Occipital lobe (tissue), 2 donors: ENCODE data around the gene TNP2. TPM values are rescaled to one million over a fixed set of nuclear protein-coding genes. Genes with fewer than 3 reads are reported as not detected.

Source experiments
- DNase-seq: peaks from one replicate; lab custom pipeline; 2025; lab: John Stamatoyannopoulos, UW
- total RNA-seq: library from RNA; depleted of rRNA; stranded (reverse); fragments of >200 nt; gene quantifications from one replicate; pipeline ENCODE4 v1.2.3, GENCODE V29; 2014

Gene TNP2
- total RNA-seq, 1 donor from 2014 or later: not detected

DNA sequence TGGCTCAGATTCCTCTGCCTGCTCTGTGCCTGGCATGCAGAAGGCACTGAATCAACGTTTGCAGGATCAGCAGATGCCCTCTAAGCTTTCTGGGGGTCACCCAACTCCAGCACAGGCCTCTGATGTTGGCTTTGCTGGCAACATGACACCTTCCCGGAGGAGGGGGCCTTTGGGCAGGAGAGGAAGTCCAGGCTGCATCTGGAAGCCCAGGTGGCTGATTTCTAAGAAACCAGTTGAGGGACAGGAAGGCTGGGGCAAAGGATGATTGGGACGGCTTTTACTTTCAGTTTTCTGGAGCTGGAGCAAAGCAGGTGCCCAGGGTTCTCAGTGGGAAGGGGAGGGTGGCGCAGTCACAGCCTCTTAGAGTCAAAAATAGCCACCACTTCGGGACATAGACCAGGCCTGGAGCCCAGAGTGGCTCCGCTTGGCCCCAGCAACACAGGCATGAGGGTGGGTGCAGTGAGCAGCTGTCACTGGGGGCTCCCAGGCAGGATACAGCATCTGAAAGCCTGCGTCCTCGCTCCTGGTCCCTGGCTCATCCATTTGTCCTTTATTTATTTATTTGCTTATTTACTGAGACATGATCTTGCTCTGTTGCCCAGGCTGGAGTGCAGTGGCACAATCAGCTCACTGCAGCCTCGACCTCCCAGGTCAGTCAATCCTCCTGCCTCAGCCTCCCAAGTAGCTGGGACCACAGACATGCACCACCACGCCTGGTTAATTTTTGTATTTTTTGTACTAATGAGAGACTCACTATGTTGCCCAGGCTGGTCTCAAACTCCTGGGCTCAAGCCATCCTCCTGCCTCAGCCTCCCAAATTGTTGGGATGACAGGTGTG, 28.3 kb downstream of the TNP2 start:
- DNase-seq: no peak

DNA sequence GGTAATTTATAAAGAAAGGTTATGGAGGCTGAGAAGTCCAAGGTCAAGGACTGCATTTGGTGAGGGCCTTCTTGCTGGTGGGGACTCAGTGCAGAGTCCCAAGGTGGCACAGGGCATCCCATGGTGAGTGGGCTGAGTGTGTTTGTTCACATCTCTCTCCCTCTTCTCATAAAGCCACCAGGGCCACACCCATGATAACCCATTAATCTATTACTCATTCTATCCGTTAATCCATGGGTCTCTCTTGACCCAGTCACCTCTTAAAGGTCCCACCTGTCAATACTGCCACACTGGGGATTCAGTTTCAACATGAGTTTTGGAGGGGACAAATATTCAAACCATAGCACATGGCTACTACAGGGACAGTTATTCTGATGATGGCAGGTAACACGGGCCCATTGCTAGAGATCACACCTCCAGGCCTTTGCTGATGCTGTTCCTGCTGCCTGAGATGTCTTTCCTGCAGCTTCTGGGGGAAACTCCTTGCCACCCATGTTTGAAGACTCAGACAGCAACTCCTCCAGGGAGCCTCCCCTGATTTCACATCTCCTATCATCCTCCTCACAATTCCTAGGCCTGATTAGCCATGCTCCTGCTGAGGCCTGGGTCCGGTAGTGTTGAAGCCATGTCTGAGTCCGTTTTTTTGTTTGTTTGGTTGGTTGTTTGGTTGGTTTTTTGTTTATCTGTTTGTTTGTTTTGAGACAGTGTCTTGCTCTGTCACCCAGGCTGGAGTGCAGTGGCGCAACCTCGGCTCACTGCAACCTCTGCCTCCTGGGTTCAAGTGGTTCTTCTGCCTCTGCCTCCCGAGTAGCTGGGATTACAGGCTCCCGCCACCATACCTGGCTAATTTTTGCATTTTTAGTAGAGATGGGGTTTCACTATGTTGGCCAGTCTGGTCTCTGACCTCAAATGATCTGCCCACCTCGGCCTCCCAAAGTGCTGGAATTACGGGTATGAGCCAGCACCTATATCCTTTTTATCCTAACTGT, 29.2 kb downstream of the TNP2 start:
- DNase-seq: no peak

DNA sequence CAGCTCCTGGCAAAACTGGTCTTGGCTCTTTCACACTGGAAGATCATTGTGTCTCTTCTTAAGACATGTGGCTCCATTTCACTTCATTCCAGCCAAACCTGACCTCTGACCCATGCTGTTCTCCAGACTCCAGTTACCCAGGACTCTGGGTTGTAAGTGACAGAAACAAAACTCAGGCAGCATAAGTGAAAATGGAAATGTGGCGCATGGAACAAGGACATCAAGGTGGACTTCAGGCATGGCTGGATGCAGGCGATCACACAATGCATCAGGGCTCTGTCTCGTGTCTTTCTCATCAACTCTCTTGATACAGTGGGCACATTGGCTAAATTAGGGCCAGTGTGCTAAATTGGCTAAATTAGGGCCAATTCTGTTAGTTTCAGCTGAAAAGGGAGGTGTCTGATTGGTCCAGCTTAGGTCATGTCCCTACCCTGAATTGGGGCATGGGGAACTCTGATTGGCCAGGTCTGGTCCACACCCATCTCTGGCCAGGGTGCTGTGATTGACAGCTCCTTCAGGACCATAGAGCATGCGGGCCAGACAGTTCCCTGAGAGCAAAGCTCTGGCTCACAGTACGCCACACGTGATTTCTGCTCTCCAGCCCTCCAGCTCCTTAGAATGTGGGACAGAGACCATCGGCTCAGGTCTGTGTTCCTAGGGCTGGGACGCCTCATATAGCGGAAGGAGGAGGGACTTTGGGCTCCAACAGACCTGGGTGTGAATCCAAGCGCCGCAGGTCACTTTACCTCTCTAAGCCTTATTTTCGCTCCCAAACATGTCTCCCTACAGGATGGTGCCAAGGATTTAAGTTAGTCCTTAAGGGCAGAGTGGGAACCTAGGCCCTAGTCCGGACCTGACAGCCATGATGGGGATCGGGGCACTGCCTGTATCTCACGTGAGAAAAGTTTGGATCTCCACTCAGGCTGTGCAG, 30.6 kb downstream of the TNP2 start:
- DNase-seq: no peak

DNA sequence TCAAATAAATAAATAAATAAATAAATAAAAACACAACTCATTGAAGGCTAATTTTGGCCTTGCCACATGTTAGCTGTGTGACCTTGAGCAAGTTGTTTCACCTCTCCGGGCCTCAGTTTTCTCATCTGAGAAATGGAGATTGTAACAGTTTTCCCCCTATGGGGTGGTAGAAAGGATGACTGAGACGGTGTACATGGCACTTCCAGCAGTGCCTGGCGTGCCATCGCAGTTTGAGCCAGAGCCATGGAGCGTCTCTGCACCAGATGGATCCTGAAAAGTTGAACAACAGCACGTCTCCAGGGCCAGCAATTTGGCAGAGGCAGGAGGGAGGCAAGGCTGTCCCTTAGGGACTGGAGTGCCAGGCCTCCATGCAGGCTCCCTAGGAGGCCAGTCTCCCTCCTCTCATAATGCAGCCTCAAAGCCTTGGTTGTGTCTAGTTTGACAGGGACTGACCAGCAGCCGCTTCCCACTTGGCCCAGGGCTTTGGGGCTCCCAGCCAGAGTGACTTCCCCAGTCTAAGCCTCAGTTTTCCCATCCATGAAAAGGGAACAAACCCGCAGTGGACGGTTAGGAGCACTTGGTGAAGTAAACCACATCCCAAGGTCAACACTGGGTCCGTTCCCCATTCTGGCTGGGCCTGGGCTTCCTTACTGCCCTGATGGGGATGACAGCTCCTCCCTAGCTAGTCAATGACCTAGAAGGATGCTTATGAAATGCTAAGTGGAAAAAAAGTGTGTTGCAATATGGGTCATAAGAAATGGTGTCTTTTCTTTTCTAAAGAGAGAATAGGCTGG, 32.5 kb downstream of the TNP2 start:
- no peak for DNase-seq

DNA sequence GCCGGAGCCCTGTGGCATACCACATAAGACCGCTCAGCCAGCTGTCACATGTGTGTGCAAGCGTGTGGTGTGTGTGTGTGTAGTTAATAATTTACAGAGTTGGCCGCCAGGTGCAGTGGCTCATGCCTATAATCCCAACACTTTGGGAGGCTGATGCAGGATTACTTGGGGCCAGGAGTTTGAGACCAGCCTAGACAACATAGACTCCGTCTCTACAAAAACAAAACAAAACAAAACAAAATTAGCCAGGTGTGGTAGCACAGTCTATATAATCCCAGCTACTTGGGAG, 33.5 kb downstream of the TNP2 start:
- no peak for DNase-seq

DNA sequence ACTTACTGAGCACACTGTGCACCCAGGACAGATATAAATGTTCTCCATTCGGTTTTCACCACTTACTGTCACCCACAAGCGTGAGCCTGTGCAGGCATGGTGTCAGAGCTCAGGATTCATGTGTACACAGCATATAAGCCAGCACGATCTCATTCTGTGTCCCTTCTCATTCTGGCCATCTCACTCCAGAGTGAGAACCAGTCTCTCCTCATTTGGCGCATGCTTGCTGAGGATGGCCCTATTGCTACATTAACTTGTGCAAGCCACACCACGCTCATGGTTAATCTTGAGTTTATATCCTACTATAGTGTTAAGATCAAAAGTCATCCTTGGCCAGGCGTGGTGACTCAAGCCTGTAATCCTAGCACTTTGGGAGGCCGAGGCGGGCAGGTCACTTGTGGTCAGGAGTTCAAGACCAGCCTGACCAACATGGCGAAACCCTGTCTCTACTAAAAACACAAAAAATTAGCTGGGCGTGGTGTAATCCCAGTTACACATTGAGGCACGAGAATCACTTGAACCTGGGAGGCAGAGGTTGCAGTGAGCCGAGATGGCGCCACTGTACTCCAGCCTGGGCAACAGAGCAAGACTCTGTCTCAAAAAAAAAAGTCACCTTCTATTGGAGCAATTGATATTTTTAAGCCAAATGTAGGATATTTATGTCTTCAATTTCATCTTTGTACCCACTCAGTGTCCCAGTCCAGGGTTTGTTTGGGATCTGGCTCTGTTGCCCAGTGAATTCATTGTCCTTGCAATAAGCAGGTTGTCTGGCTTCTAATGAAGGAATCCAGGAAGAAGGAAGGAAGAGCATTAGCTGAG, 34.0 kb downstream of the TNP2 start:
- no peak for DNase-seq

DNA sequence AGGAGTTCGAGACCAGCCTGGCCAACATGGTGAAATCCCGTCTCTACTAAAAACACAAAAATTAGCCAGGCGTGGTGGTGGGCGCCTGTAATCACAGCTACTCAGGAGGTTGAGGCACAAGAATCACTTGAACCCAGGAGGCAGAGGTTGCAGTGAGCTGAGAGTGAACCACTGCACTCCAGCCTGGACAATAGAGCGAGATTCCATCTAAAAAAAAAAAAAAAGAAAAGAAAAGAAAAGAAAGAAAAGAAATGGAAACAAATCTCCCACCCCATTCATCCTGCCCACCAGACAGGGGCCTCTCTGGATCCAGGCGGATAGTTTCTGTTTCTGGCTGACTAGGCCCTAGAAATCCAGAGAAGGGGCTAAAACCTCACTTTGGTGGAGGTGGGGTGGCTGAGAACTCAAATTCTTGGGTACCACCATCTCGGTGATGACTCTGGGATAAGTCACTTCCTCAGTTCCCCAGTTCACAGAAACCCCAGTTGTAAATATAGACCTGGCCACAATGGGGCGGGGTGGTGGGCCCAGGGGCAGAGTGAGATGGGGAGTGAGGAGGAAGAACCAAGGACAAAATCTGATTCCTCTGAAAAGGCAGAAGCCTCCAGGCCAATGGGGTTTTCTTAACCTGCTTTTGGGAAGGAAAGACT, 35.3 kb downstream of the TNP2 start:
- no peak for DNase-seq

DNA sequence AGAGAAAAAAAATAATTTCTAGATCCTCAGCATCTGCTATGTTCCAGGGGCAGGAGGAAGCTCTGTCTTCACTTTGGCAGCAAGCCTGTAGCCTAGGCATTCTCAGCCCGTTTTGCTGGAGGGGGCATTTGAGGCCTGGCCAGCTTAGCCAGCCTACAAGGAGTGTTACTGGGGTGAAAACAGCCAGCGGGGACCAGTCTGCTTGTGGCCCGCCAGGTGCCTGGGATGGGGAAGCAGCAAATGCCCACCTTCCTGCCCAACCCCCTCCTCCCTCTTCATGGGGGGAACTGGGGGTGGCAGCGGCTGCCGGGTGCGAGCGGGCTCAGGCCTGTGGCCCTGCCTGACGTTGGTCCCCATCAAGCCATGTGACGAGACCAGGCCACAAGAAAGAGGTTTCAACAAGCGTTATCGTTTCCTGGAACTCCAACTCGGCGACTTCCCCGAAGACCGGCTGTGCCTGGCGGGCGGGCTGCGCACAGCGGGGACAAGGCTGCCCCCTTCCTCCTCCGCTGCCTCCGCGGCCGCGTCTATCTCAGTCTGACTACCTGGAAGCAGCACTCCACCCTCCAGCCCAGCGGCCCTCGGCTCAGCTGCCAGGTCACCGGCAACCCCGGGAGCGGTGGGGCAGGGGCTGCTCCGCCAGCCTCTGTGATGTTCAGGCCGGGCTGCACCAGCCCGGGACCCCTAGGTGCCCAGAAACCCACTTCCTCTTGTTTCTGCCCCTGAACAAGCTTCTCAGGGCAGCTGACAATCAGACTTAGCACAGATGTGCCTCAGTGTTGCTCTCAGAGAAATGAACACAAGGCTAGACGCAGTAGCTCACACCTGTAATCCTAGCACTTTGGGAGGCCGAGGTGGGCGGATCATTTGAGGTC, 36.0 kb downstream of the TNP2 start:
- no peak for DNase-seq

DNA sequence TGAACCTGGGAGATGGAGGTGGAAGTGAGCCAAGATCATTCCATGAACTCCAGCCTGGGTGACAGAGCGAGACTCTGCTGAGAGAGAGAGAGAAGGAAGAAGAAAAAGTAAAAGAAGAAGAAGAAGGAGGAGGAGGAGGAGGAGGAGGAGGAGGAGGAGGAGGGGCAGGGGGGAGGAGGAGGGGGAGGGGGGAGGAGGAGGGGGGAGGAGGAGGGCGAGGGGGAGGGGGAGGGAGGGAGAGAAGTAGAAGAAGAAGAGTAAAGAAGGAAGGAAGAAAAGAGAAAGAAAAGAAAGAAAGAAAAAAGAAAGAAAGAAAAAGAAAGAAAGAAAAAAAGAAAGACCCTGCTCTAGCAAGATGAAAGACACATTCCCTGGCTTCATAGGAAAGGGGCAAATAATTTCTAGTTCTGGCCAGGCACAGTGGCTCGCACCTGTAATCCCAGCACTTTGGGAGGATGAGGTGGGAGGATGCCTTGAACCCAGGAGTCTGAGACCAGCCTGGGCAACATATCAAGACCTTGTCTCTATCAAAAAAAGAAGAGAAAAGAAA, 36.7 kb downstream of the TNP2 start:
- DNase-seq: no peak

DNA sequence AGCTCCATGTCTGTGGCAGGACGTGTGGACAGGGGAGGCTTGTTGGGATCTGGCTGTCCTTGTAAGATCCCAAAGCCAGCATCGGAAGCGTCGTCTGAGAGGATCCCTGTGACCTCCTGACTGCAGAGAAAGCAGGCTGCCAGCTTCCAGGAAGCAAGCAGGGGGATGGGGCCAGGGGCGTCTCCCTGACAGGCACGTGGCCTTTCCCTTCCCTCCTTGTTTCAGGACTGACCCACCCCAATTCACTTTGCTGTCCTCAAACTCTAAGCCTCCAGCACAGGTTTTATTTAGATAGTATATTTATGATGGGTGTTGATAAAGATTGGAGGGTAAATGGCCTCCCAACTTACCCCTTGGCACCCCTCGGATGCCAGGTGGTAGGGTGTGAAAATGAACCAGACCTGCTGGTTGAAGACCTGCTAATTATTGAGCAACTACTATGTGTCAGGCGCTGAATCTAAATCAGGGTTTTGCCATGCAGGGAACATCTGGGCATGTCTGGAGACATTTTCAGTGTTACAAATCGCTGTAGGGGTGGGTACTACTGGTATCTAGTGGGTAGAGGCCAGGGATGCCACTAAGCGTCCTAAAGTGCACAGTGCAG, 37.7 kb downstream of the TNP2 start:
- no peak for DNase-seq

DNA sequence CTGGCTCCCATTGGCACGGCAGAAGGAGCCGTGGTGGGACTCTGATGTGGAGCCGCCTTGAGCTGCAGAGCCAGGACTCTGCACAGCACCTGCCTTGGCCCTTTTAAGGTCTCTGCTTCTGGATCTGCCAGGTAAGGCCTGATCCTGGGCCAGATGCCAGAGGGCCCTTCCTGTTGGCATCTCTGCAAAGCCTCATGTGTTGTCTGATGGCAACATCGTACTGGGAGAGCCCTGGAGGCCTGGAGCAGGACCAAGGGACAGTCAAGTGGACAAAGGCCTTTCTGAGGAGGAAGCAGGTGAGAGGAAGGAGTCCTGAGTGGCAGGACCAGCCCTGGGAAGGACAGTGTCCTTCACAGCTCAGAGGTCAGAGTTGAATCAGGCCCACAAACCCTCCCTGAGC, 39.2 kb downstream of the TNP2 start:
- no peak for DNase-seq

DNA sequence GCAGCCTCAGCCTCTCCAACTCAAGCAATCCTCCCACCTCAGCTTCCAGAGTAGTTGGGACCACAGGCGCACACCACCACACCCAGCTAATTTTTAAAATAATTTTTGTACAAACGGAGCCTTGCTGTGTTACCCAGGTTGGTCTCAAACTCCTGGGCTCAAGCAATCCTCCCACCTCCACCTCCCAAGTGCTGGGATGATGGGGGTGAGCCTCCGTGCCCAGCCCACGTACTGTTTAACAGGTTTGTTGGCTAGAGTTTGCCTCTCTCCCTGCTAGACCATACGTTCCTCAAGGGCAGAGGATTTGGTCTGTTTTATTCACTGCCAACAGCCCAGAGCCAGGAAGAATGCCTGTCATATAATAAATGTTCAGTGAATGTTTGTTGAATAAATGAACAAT, 39.7 kb downstream of the TNP2 start:
- no peak for DNase-seq

DNA sequence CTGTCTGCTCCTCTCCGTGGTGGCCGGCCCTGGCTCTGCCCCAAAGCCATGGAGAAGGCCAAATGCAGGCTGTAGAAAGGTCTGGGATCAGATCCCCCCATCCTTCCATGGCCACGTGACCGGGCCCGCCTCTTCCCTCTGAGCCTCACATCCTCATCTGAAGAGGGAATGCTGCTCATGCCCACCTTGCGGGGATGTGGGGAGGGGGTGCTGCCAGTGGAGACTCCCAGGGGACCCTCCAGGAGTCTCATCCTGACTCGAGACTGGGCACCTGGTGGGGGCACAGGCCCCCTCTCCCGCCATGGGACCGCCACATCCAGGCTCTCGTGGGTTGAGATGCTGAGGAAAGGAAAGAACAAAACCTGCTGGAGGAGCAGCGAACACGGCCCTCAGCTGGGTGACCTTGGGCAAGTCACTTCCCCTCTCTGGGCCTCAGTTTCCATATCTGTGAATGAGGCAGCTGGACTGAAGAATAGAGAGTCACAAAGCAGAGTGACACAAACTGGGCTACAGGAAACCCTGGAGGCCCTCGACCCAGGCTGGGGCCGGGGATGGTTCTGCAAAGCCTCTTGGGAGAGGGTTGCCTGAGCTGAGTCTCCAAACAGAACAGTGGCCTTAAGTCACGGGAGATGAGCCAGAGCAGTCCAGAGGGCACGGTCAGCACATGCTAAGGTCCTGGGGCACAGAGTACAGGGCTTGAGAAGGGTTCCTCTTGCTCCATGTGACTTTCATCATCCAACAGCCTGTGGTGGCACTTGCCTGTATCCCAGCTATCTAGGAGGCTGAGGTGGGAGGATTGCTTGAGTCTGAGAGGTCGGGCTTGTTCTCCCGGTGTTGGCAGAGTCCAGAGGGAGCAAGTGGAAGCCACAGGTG, 43.2 kb downstream of the TNP2 start:
- DNase-seq: no peak

DNA sequence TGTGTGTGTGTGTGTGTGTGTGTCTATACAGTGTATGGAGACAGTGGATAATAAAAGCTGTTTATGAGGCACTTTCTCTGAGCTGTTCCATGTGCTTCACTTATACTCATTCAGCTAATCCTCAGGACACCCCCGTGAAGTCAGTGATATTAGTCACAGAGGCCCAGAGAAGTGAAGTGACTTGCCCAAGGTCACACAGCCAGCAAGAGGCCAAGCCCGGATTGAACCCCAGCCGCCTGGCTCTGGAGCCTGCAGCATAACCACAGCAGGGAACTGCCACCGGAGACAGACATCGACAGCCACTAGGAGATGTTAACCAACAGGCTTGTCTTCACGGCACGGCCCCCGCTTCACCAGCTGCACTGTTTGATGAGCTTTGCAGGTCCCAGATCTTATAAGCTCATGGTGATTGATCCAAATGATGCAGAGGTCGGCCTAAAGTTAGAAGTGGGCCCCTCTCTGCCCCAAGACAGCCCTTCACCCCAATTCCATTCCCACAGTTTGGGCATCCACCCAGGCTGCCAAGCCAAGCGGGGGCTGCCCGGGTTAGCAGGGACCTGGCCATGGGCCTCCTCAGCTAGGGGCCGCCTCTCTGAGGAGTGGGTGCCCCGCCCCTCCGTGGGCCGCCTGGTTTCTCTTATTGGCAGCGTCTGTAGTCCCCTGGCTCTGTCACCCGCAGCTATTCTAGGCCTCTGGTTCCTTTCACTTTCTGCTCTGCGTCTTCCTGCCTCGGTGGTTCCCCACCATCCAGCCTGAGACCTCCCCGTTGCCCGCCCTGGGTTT, 44.0 kb downstream of the TNP2 start:
- no peak for DNase-seq

DNA sequence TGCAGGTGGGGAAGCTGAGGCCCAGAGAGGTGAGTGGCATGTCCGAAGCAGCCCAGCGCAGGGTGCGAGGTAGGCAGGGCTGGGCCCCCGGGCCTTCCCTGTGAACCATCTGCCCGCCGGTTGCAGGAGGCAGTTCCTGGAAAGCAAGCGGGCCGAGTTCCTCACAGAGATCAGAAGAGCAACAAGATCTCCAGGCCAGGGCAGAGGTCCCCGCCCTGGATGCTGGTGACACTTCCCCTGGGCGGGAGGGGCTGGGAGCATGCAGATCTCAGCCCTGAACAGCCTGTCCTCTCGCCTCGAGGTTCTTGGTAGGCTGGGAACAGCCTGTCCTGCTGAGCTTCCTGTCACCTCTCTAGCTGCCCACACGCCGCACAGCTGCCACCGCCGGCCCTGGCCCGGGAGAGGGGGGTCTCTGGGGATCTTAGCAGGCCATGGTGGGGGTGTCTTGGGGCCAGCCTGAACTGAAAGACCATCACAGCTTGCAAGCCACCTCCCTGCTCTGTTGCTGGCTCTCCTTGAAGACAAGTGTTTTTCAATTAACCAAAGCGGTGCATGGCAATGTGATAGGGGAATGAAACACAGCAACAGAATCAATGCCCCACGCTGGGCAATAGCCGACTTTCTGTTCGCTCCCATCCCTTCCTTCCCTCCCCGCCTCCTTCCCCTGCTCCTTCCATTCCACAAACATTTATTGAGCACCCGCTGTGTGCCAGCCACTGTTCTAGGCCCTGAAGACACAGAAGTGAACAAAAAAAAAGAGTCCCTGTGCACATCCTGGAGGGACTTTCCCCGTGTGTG, 44.8 kb downstream of the TNP2 start:
- DNase-seq: no peak
